Adrenal gland (tissue), 5 donors: ENCODE results near the gene CYP8B1.

Source experiments
- POLR2A ChIP-seq, 2 donors: fragments of 450-650 bp; IDR thresholded peaks; one replicate each; pipeline ENCODE4 v1.6.1; 2017; ENCODE audit warnings: antibody characterized with exemption in 2 of 2, mild to moderate bottlenecking in 2 of 2, moderate library complexity in 1 of 2
- TF ChIP-seq, protein P1 (sequence below), 6 experiments: fragments of 450-650 bp in 4 of 6; fragments of 200-600 bp in 2 of 6; sonication (generic) in 1 of 6; IDR thresholded peaks; 1 replicate in 5 of 6; 2 replicates in 1 of 6; pipeline versions ENCODE4 v1.5.1 to v1.8.0; 2016 to 2021; ENCODE audit warnings: antibody characterized with exemption in 6 of 6, mild to moderate bottlenecking in 2 of 6, moderate library complexity in 1 of 6
- donor health status: DM: no; HTN: no; CAD: no.

DNA sequence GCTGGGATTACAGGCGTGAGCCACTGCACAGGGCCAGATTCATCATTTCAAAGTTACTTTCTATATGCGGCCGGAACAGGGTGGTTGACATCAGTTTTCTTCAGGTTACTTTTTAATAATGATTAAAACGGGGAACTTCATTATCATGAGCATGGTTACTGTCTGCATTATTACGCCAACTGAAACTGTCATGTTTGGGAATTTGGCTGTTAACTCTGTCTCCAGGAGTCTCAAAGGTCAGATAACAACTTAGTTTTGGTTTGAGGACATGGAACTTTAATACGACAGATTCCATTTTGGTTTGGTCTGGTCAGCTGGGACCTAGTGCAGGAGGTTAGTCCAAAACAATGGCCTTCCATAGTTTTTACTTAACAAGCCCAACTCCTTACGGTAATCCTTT is 8.5 kb downstream of the CYP8B1 start:
- TF ChIP-seq, protein P1, sequence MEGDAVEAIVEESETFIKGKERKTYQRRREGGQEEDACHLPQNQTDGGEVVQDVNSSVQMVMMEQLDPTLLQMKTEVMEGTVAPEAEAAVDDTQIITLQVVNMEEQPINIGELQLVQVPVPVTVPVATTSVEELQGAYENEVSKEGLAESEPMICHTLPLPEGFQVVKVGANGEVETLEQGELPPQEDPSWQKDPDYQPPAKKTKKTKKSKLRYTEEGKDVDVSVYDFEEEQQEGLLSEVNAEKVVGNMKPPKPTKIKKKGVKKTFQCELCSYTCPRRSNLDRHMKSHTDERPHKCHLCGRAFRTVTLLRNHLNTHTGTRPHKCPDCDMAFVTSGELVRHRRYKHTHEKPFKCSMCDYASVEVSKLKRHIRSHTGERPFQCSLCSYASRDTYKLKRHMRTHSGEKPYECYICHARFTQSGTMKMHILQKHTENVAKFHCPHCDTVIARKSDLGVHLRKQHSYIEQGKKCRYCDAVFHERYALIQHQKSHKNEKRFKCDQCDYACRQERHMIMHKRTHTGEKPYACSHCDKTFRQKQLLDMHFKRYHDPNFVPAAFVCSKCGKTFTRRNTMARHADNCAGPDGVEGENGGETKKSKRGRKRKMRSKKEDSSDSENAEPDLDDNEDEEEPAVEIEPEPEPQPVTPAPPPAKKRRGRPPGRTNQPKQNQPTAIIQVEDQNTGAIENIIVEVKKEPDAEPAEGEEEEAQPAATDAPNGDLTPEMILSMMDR (IDR thresholded peaks at IDR 0.05) = no peak
- TF ChIP-seq POLR2A (IDR thresholded peaks at IDR 0.05) = no peak
